Measurements from ENCODE around the gene TRPM3.

DNA sequence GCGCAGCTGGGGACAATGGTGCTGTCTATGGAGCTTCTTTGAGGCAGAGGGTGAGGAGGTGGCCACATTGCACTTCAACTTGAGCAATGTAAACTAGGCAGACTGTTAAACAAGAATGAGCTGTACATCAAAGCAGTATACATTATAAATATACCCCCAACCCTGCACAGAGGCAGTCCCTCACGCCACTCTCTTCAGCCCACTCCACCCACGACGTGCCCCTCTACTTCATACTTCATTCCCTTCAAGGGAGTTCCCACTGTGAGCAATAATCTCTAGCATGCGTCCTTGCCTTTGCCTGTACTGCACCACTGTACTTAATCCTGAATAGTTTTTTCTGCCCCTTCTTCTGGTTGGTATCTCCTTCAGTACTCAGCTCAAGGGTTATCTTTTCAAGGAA lies 14.4 kb downstream of the TRPM3 start:
- TF ChIP-seq, protein P1, sequence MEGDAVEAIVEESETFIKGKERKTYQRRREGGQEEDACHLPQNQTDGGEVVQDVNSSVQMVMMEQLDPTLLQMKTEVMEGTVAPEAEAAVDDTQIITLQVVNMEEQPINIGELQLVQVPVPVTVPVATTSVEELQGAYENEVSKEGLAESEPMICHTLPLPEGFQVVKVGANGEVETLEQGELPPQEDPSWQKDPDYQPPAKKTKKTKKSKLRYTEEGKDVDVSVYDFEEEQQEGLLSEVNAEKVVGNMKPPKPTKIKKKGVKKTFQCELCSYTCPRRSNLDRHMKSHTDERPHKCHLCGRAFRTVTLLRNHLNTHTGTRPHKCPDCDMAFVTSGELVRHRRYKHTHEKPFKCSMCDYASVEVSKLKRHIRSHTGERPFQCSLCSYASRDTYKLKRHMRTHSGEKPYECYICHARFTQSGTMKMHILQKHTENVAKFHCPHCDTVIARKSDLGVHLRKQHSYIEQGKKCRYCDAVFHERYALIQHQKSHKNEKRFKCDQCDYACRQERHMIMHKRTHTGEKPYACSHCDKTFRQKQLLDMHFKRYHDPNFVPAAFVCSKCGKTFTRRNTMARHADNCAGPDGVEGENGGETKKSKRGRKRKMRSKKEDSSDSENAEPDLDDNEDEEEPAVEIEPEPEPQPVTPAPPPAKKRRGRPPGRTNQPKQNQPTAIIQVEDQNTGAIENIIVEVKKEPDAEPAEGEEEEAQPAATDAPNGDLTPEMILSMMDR (IDR thresholded peaks at IDR 0.05), result no peak
- TF ChIP-seq POLR2A (IDR thresholded peaks at IDR 0.05), result no peak
- TF ChIP-seq POLR2AphosphoS5 (IDR thresholded peaks at IDR 0.05; ENCODE audit: insufficient read depth in 1 of 2, low read depth in 1 of 2), result no peak

Measured in vagina (tissue), 2 donors.